ENCODE measurements around the gene MX2.

DNA sequence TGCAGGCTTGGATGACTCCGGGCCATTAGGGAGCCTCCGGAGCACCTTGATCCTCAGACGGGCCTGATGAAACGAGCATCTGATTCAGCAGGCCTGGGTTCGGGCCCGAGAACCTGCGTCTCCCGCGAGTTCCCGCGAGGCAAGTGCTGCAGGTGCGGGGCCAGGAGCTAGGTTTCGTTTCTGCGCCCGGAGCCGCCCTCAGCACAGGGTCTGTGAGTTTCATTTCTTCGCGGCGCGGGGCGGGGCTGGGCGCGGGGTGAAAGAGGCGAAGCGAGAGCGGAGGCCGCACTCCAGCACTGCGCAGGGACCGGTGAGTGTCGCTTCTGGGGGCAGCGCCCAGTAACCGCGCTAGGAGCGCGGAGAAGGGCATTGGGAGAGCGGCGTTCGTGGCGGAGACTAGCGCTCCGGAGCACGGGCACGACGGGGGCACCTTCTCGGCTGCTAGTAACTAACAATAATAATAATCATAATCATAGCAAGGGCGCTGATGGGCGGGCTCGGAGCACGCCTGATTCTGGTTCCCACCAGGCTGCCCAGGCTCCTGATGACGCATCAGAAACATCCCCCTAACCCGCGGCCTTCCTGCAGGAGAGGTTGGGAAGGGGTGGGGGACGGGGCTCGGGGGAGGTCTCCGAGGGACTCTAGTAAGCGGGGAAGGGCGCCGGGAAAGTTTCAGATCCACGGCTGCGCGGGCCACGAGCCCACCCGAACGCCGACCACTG, 64.3 kb downstream of the MX2 start, which contains the start of gene MX1:
- TF ChIP-seq, protein P1, sequence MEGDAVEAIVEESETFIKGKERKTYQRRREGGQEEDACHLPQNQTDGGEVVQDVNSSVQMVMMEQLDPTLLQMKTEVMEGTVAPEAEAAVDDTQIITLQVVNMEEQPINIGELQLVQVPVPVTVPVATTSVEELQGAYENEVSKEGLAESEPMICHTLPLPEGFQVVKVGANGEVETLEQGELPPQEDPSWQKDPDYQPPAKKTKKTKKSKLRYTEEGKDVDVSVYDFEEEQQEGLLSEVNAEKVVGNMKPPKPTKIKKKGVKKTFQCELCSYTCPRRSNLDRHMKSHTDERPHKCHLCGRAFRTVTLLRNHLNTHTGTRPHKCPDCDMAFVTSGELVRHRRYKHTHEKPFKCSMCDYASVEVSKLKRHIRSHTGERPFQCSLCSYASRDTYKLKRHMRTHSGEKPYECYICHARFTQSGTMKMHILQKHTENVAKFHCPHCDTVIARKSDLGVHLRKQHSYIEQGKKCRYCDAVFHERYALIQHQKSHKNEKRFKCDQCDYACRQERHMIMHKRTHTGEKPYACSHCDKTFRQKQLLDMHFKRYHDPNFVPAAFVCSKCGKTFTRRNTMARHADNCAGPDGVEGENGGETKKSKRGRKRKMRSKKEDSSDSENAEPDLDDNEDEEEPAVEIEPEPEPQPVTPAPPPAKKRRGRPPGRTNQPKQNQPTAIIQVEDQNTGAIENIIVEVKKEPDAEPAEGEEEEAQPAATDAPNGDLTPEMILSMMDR (IDR thresholded peaks at IDR 0.05), result no peak
- no peak for TF ChIP-seq EZH2 (IDR thresholded peaks at IDR 0.05; ENCODE audit: borderline replicate concordance, insufficient read depth, low read depth, low read length, poor library complexity, severe bottlenecking)

All from B cell (primary cell).